Ishikawa (cell line): ENCODE data around the gene MAPK11.

Source experiments
- CEBPB ChIP-seq: IDR thresholded peaks from 2 replicates; pipeline ENCODE4 v1.6.1; 2012
- MAX ChIP-seq: IDR thresholded peaks from 2 replicates; pipeline ENCODE4 v1.6.1; 2012
- NFIC ChIP-seq: IDR thresholded peaks from 2 replicates; pipeline ENCODE4 v1.6.1; 2012
- RAD21 ChIP-seq: IDR thresholded peaks from 2 replicates; pipeline ENCODE4 v1.6.1; 2012; ENCODE audit warnings: low read depth
- TAF1 ChIP-seq: IDR thresholded peaks from 2 replicates; pipeline ENCODE4 v1.6.1; 2012; ENCODE audit warnings: low read depth, mild to moderate bottlenecking
- ZBTB7A ChIP-seq: IDR thresholded peaks from 2 replicates; pipeline ENCODE4 v1.6.1; 2012; ENCODE audit warnings: low read depth
- TF ChIP-seq, protein P1 (sequence below): IDR thresholded peaks from 2 replicates; pipeline ENCODE4 v1.6.1; 2012; ENCODE audit warnings: low read depth, mild to moderate bottlenecking

GRCh38 chr22:50316114-50317065 is 46.2 kb upstream of the MAPK11 start:
- TF ChIP-seq MAX (no peak), TAF1 (no peak), ZBTB7A (no peak), NFIC (no peak), RAD21 (no peak), CEBPB (no peak)
- TF ChIP-seq, protein P1, sequence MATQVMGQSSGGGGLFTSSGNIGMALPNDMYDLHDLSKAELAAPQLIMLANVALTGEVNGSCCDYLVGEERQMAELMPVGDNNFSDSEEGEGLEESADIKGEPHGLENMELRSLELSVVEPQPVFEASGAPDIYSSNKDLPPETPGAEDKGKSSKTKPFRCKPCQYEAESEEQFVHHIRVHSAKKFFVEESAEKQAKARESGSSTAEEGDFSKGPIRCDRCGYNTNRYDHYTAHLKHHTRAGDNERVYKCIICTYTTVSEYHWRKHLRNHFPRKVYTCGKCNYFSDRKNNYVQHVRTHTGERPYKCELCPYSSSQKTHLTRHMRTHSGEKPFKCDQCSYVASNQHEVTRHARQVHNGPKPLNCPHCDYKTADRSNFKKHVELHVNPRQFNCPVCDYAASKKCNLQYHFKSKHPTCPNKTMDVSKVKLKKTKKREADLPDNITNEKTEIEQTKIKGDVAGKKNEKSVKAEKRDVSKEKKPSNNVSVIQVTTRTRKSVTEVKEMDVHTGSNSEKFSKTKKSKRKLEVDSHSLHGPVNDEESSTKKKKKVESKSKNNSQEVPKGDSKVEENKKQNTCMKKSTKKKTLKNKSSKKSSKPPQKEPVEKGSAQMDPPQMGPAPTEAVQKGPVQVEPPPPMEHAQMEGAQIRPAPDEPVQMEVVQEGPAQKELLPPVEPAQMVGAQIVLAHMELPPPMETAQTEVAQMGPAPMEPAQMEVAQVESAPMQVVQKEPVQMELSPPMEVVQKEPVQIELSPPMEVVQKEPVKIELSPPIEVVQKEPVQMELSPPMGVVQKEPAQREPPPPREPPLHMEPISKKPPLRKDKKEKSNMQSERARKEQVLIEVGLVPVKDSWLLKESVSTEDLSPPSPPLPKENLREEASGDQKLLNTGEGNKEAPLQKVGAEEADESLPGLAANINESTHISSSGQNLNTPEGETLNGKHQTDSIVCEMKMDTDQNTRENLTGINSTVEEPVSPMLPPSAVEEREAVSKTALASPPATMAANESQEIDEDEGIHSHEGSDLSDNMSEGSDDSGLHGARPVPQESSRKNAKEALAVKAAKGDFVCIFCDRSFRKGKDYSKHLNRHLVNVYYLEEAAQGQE, result no peak
